Inflammatory macrophage treated with lipopolysaccharide for 1 hour (primary cell): ENCODE measurements around the gene EHF.

Experiments used
- DNase-seq, 2 donors: peaks; one replicate each; pipeline ENCODE4 v3.0.0-alpha.2; 2020 to 2022

The EHF gene

DNA sequence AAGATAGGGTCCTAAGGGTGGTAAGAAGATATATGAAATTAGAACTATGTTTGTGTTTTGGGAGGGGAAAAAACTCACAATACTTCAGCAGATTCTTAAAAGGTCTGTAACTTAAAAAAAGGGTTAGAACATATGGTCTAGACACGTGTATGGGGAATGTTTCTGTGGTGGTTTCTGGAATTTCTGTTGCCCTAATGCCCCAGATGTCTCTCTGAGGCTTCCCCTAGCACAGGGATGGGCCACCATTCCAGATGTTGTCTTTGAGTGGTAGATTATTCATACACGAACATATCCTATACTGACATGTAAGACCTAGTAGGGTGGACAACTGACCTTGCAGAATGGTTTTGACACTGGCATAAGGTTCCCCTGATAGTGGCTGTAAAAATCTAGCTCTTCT, 26.2 kb downstream of the EHF start:
- no peak for DNase-seq

DNA sequence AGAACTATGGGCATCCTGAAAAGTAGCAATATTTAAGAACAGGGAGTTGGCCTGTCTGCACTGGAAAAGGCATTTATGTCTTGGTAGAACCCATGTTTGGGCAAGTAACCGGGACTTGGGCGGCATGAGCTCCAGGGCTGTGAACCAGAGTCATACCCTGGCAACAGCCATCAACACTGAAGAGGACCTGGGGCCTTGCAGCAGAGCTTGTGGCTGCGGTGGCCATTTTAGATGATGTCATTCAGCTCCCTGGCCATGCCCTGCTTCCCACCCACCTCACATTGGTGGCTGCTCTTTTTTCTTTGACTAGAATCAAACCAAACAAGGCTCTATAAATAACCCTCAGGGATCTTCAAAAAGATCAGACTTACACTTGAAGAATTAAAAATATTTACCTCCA, 26.6 kb downstream of the EHF start:
- DNase-seq, result peak in 1 of 2 donors; percentile 27

DNA sequence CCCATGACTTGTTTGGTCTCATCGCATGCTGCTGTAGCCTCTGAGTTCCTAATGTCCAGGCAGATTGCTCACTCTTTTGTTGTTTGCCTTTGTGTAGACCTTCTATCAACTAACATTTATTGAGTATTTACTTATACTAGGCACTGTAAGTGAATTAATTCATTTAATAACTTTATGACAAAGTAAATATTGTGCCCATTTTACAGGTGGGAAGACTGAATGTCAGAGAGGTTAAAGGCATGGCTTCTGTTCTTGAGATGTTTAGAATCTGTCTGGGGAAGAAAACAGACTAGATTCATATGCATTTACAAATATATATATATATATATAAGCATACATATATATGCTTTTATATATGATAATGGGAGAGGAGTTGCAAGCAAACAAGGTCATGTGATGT, 27.1 kb downstream of the EHF start:
- DNase-seq, result no peak

DNA sequence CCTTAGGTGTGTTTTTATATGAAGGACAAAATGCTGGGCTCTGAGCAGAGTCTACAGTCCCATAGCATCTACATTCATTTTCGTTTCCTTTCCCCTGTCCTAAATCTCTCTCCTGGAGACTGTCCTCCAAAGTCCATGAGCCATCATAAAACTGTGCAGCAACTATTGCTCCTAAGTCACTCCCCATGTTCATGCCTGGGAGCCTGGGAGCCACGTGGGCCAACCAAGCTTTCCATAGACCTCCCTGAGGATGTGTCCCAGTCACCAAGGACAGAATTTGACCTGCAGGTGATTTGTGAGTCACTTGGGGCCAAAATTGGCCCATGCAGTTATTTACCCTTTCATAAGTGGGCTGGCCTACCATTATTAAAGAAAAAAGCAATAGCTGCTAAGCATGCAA, 28.7 kb downstream of the EHF start:
- no peak for DNase-seq

DNA sequence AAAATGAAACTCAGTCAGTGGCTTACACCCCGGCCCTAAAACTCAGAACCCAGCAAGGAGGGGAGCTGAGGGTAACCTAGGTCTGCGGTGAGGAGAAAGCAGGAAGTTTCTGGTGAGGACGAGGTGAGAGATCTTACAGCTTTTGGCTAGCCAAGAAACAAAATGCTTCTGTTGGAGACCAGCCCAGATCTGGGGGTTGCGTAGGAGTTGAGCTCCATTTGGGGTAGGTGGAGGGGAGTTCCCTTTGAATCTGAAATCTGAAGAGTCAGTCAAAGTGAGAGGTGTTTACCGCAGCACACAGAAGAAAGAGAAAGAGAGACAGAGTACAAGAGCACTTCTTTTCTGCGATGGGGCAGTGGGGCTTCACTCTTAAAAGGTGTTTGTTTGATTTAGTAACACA, 29.6 kb downstream of the EHF start:
- peak; percentile 28 to 66 for DNase-seq

DNA sequence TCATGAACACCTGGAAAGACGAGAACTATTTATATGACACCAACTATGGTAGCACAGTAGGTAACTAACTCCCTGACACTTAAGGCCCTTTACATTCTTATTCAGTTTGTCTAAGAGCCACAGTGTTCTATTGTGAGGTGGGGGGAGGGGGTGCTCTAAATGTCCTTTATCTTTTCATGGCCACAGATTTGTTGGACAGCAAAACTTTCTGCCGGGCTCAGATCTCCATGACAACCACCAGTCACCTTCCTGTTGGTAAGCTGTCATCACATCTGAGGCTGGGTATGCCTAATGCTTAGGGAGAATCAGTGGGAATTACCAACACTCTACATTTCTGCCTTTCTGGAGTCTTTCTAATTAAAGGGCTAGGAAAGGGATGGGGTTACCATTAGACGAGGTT, 30.7 kb downstream of the EHF start:
- DNase-seq, result peak; percentile 29 to 45

DNA sequence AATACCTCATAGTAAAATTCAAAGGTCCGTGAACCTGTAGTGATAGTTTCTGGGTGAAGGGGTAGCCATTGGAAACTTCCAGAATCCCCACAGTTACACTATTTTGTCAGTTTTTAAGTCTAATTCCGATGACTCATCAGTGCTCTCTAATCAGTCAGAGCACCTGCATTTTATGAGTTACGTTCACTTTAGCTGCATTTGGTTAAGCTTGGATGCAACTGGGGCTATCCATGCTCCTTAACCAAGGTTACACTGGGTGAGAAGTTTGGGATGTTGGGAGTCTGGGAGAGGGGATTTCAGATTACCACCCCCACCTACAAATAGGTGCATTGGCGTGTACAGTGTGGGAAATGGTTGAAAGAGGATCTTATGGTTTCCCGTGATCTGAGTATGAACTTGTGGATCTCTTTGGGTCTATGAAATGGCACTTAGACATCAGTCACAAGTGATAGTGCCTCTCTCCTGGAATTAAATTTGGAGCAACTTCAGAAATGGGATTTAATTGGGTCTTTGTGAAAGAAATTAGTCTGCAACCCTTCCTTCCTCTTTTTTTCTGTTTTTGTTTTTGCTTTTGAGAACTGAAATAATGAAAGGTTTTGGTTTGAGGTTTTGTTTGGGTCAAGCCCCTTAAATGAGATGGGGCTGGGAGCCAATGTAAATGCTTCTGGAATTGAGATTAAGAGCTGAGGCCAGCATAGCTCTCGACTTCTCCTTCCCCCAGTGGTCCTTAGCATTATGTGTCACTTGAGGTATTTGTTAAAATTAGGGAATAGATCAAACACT, 31.5 kb downstream of the EHF start:
- DNase-seq, result peak in 1 of 2 donors; percentile 16

DNA sequence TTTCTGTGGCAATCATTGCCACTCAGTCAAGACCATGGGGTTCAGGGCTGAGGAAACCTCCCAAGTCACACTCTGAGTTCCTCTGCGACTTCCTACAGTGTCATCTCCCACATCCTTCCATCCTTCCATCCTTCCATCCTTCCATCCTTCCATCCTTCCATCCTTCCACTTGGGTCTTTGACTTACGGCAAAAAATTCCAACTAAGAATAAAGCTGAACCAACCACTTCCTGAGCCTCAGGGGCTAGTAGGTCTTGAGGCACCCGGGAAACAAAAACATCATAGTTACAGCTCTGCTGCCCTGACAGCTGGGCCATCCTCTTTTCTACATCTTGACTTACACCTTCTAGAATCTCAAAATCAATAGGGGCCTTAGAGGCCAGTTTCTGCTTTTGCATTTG, 32.1 kb downstream of the EHF start:
- DNase-seq, result no peak

DNA sequence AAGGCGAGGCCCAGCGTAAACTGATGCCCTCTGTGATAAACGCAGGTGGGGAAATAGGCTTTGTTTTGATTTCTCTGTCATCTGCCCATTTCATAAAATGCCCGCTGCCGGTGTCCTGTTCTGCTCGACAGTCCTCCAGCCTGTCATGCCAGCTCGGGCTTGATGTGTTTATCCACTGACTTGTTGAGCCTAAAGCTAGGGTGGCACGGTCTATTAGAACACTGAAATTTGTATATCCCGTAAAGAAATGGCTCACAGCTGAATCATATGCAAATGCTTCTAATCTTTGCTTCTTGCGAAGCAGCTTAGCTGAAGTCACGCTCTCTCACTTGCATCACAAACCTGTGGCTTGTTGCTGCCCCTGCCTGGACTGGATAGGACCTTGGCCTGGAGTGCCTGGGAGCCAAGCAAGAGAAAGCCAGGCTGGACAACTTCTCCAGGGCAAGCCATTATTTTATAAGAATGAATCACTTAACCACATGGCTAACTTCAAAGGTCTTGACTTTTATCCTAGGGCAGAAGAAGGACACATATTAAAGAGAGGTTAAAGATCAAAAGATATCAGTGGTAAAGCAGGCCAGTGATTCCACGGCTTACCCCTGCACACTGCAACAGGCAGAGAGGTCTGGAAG, 33.1 kb downstream of the EHF start:
- DNase-seq, result peak; percentile 77 to 88

DNA sequence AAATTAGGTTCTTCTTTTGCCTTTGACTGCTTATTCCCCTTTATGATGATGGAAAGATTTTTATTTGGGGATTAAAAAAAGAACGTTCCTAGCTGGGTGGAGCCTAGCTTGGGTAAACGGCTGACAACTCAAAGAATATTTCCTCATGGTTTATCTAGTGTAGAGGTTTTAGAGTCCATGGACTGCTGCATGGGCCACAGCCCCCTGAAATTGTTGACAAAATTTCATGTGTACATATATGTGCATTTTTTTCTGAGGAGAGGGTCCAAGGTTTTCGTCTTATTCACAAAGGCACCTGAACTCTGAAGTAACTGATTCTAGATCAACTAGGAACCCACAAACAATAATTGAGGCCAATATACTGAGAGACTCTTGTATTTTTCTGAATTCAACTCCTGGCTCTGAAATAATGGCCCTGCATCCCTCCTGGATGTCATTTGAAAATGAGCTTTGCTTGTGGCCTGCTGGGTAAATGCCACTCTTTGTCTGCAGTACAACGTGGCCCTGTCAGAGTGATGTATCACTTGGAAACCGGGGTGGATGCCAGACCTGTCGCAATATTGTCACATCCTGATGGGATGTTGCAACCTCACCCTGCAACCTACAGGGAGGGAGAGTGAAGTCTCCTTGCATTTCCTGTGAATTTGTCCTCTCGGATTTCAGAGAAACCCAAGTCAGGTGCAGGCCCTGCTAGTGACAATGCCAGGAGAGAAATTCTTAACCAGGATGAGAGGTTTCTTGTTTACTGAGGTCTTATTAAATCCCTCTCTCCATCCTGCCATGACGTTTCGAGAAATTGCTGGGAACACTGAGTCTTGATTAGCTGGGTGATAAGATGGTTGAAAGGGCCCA, 33.8 kb downstream of the EHF start:
- peak; percentile 79 to 85 for DNase-seq

DNA sequence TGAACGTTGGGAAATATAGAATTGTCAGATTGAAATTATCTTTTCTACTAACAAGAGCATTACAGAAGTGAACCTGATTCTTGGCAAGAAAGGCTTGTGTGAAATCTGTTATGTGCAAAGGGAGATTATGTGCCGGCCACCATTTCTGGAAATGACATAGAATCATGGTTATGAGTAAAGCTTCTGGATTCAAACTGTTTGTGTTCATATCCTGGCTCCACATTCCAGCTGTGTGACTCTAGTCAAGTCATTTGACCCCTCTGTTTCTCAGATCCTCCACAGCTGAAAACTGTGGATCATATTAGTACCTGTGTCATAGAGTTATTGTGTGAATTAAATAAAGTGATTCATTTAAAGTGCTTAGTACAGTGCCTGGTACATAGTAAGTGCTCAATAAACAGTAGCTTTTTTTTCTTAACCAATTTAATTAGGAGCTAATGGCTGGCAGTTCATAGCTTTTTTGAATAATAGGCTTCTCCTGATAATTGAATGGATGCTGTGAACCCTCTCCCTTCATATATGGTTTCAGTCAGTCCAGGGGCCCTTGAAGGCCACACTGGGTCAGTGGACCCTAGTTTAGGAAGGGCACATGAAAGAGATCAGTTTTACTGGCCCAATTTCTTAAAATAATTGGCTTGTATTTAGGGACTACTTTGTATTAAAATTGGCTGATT, 34.6 kb downstream of the EHF start:
- no peak for DNase-seq

DNA sequence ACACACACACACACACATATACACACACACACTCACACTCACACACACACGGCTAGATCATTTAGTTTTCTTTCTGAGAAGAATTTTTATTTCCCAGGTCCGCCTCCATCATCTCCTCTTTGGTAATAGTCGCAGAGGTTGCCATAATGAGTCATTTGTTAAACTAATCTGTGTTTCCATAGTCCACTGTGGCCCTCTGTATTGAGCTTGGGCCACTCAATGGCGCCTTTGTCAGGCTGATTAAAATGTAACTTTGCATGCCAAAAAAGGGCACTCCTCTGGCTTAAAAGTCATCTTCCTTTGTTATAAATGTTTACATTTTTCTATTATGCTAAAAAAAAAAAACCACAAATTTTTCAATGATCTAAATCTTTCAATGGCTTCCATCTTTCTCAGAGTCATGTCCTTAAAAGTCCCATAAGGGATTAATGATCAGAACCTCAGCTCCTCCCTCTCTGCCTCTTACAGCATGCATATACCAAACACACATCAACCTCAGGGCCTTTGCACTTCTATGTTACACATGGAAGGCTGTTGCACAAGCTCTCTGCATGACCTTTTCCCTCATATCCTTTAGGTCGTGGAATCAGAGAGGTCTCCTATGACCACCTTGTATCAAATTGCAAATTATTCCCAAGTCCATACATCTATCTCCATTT, 35.3 kb downstream of the EHF start:
- DNase-seq, result peak in 1 of 2 donors; percentile 13

DNA sequence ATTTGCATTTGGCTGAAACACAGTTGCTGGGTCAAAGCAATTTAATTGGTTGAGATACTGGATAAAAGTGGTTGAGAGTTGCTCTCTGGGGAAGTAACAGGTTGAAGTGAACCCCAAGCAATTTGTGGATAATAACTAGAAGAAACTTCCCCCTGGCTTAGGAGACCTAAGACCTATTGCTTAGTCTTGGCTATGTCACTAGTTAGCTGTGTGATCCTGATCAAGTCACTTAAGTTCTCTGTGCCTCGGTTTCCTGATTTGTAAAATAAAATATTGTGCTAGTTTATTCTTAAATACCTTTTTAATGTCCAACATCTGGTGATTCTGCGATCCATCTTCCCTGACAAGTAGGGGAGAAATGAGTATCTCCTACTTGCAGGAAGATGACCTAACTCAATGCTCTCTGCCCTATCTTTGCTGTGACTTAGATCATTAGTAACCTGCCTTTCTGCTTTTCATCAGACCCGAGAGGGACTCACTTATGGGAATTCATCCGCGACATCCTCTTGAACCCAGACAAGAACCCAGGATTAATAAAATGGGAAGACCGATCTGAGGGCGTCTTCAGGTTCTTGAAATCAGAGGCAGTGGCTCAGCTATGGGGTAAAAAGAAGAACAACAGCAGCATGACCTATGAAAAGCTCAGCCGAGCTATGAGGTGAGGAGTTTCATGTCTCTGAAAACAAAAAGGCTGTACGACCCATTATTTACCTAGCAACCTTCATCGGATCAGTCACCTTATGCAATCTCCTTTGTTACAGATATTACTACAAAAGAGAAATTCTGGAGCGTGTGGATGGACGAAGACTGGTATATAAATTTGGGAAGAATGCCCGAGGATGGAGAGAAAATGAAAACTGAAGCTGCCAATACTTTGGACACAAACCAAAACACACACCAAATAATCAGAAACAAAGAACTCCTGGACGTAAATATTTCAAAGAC, 37.5 kb downstream of the EHF start:
- DNase-seq, result no peak

DNA sequence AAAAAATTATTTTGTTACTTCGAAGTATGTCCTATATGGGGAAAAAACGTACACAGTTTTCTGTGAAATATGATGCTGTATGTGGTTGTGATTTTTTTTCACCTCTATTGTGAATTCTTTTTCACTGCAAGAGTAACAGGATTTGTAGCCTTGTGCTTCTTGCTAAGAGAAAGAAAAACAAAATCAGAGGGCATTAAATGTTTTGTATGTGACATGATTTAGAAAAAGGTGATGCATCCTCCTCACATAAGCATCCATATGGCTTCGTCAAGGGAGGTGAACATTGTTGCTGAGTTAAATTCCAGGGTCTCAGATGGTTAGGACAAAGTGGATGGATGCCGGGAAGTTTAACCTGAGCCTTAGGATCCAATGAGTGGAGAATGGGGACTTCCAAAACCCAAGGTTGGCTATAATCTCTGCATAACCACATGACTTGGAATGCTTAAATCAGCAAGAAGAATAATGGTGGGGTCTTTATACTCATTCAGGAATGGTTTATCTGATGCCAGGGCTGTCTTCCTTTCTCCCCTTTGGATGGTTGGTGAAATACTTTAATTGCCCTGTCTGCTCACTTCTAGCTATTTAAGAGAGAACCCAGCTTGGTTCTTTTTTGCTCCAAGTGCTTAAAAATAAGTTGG, 38.3 kb downstream of the EHF start:
- DNase-seq, result no peak

DNA sequence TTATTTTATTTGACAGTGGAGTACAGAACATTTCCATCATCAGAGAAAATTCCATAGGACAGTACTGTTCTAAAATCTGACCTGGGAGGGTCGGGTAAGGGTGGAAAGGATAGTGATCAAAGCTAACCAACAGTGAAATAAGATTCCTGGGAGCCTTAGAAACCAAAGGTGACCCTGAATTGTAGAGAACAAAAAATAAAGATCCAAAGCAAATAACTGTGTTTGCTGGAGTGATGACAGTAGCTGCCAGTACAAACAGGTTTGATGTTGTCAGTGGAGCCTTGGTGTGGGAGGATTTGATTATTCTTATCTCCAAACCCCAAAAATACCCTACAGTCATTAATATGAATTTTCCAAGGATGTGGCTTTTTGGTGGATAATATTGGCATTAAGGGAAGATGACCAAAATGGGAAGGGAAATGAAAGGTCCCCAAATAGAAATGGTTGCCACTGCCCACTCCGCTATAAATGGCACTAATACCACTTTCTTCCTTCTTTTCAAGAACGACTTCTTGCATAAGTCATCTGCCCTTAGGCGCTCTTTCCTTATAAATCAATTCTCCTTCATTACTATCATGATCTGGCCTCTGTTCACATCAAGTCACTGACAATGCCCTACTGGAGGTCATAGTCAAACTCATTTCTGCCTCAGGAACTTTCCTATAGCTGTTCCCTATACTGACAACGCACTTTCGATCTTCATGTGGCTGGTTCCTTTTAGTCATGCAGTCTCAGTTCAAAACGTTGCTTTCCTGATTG, 44.4 kb downstream of the EHF start:
- no peak for DNase-seq

DNA sequence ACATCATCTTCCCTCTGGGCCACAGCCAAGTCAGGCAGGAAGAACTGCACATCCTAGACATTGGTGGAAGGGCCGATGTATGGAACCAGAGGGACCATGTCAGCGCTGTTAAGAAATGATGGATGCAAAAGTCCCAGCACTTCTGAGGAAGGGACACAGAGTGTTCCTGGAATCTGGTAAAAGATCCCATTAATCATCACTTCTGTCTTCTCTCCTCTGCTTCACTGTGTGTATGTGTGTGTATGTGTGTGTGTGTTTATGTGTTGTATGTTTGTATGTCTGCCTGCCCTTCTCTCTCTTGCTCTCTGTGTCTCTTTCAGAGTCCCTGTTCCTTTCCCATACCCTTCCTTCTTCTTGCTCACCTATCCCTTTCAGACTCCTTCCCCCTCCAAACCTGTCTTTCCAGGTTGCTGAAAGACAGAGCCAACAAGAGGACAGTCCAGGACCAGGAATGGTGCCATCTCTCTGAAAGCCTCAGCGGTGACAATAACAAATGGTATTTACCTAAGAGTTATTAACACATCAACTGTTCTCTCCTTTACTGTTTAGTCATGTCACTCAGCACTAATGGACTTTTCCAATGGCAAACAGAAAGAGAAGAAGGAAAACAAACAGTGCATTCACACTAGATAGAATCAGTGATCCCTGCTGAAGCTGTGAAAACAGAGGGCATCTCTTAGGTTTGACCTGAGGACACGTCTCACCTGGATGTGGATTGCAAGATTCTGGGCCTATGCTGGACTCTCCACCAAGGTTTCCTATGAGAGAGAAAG, 47.1 kb downstream of the EHF start:
- no peak for DNase-seq

DNA sequence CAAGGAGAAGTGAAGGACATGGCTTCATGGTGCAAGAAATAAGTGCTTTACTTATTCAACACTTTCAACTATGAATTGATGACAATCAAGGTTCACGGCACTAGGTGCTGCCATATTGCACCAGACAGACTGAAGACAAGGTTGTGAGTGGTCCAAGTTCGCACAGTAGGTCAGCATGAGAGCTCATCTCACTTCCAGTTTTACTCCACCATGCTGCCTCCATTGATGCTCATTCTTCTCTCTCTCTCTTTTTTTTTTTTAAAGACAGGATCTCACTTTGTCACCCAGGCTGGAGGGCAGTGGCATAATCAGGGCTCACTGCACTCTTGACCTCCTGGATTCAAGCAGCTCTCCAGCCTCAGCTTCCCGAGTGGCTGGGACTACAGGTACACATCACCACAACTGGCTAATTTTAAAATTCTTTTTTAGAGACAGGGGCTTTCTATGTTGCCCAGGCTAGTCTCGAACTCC, 47.7 kb downstream of the EHF start:
- no peak for DNase-seq

DNA sequence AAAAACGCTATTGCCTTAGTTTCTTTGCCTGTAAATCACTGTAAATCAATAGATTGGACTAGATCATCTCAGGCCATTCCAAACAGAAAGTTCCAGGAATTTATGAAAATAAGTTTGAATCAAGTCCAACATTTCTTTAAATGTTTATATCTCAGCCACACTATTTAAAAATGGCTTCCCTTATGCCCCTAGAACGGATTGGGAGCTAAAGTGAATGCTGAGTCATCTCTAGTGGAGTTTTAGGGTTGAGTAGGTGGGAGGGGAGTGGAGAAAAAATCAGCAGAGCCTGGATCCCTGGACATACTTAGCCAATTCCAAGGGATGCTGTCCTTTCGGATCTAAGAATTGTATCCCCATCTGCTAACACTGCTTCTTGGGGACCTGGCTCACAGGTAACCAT, 48.6 kb downstream of the EHF start:
- DNase-seq, result no peak

DNA sequence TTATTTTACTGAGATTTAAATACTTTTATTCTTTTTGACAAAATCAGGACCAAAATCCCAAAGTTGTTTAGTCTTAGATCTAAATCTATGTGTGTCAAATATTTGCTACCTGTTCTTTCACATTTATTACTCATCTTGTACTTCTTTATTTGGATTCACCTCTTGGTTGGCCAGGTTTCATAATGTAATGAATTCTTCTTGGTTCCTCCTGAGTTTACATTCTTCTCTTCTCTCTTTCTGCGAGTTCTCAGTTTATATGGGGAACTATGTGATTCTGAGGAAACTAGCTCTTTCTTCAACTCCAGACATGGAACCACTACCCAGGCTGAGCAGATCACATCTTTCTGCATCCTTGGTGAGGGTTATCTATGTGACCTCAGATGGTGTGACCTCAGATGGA, 50.2 kb downstream of the EHF start:
- no peak for DNase-seq
